Activated naive CD4-positive, alpha-beta T cell treated with anti-CD3 and anti-CD28 coated beads, Interleukin-2, amount 10 ng/mL, durations not matched to agents 7 days and 5 days (primary cell): ENCODE results near the gene TM9SF2.
"Not testable (repeated sequence)": the region's sequence is repeated elsewhere in the genome, so short reads cannot be mapped to it uniquely, and the experiment has no call there.

Source experiments
- CTCF ChIA-PET: fragments of 350-600 bp; sonication (Branson Sonifier 250); formaldehyde crosslinking; loops from one replicate; lab custom pipeline; 2021; ENCODE audit warnings: antibody characterized with exemption; lab: Charles Lee
- DNase-seq: peaks from one replicate; pipeline ENCODE4 v3.0.0-alpha.2; 2020
- H3K27ac Mint-ChIP-seq: one replicate; pipeline ENCODE4 v1.8.0; 2021; ENCODE audit warnings: mild to moderate bottlenecking, moderate library complexity, mixed read lengths
- H3K27me3 Mint-ChIP-seq: one replicate; pipeline ENCODE4 v1.8.0; 2021; ENCODE audit warnings: mild to moderate bottlenecking, mixed read lengths
- H3K36me3 Mint-ChIP-seq: one replicate; pipeline ENCODE4 v1.8.0; 2021; ENCODE audit warnings: mixed read lengths
- H3K4me1 Mint-ChIP-seq: one replicate; pipeline ENCODE4 v1.8.0; 2021; ENCODE audit warnings: mixed read lengths
- H3K4me3 Mint-ChIP-seq: one replicate; pipeline ENCODE4 v1.8.0; 2021; ENCODE audit warnings: mild to moderate bottlenecking, moderate library complexity, mixed read lengths
- H3K9me3 Mint-ChIP-seq: one replicate; pipeline ENCODE4 v1.8.0; 2021; ENCODE audit warnings: mixed read lengths

Gene TM9SF2, protein sequence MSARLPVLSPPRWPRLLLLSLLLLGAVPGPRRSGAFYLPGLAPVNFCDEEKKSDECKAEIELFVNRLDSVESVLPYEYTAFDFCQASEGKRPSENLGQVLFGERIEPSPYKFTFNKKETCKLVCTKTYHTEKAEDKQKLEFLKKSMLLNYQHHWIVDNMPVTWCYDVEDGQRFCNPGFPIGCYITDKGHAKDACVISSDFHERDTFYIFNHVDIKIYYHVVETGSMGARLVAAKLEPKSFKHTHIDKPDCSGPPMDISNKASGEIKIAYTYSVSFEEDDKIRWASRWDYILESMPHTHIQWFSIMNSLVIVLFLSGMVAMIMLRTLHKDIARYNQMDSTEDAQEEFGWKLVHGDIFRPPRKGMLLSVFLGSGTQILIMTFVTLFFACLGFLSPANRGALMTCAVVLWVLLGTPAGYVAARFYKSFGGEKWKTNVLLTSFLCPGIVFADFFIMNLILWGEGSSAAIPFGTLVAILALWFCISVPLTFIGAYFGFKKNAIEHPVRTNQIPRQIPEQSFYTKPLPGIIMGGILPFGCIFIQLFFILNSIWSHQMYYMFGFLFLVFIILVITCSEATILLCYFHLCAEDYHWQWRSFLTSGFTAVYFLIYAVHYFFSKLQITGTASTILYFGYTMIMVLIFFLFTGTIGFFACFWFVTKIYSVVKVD

GRCh38 chr13:99501184-99501847, at the start of gene TM9SF2:
TM9SF2 (plus strand) TSS chr13:99501472; CDS start chr13:99501607, 135 bp downstream.
- H3K9me3 Mint-ChIP-seq = peaks cover 5% of the 10 kb centered on the region
- H3K4me1 Mint-ChIP-seq = peaks cover 86% of the 10 kb centered on the region
- H3K27me3 Mint-ChIP-seq = peaks cover 5% of the 10 kb centered on the region
- CTCF ChIA-PET = interaction anchor here (0.7 to 6.5 kb wide), 6 partner anchors 12 to 1628 kb away, joined by 3 to 39 read pairs (median 4); no protein-coding TSS in a partner anchor
- H3K27ac Mint-ChIP-seq = peak within 1 kb of the TSS; percentile 97
- DNase-seq = peak; percentile 98
- peaks cover 29% of the 10 kb centered on the region for H3K36me3 Mint-ChIP-seq
- peak within 1 kb of the TSS; percentile 93 for H3K4me3 Mint-ChIP-seq

DNA sequence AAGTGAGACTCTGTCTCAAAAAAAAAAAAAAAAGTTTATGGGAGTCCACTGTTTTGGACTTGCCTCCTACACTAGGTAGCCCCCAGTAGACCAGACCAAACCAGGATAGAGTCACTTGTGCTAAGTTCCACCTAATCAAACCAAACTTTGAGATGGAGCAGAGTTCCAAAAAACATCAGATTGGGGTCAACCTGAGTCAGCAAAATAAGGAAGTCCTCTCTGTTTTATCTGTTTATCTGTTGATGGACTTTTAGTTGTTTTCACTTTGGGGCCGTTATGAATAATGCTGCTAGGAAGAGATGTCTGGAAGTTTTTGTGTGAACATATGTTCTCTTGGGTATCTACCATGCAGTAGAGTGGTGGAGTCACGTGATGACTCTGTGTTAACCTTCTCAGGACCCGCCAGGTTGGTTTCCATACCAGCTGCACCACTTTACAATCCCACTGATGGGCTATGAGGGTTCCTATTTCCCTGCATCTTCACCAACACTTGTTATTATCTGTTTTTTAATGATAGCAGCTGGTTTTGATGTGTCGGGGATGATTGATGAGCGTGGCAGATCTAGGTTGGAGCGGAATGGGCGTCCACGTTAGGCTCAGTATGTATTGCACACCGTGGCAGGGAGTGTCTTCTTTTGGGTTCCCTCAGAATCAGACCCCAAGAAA, 46.6 kb upstream of the TM9SF2 start:
- peaks cover 11% of the 10 kb centered on the region for H3K27me3 Mint-ChIP-seq
- no peaks in the 10 kb centered on the region for H3K4me1 Mint-ChIP-seq
- no peak for DNase-seq
- no peak overlapping the region for H3K27ac Mint-ChIP-seq
- CTCF ChIA-PET = no interaction called here
- peaks cover 7% of the 10 kb centered on the region for H3K9me3 Mint-ChIP-seq
- H3K4me3 Mint-ChIP-seq = no peak overlapping the region
- H3K36me3 Mint-ChIP-seq = no peaks in the 10 kb centered on the region

GRCh38 chr13:99459099-99459850, 42.0 kb upstream of the TM9SF2 start:
- peaks cover 18% of the 10 kb centered on the region for H3K4me1 Mint-ChIP-seq
- no peaks in the 10 kb centered on the region for H3K27me3 Mint-ChIP-seq
- H3K9me3 Mint-ChIP-seq = peaks cover 9% of the 10 kb centered on the region
- no peak overlapping the region for H3K4me3 Mint-ChIP-seq
- H3K27ac Mint-ChIP-seq = no peak overlapping the region
- no peak for DNase-seq
- CTCF ChIA-PET = interaction anchor here (0.6 to 0.7 kb wide), 2 partner anchors 25 to 169 kb away, joined by 3 to 4 read pairs; no protein-coding TSS in a partner anchor
- no peaks in the 10 kb centered on the region for H3K36me3 Mint-ChIP-seq

DNA sequence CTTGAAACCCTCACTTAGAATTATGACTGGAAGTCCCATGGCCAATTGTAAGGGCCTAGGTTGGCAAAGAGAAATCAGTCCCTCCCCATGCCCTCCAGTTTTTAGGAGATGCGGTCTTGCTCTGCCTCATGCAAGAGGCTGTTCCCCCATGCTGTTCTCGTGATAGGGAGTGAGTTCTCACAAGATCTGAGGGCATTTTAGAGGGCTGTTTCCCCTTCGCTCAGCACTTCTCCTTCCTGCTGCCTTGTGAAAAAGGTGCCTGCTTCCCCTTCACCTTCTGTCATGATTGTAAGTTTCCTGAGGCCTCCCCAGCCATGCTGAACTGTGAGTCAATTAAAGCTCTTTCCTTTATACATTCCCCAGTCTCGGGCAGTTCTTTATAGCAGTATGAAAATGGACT, 40.5 kb upstream of the TM9SF2 start:
- Mint-ChIP-seq H3K4me1 (peaks cover 31% of the 10 kb centered on the region), H3K27ac (peak overlapping the region; percentile 1)
- H3K36me3 Mint-ChIP-seq, H3K9me3 Mint-ChIP-seq, CTCF ChIA-PET, DNase-seq, H3K27me3 Mint-ChIP-seq, H3K4me3 Mint-ChIP-seq: not testable (repeated sequence)

DNA sequence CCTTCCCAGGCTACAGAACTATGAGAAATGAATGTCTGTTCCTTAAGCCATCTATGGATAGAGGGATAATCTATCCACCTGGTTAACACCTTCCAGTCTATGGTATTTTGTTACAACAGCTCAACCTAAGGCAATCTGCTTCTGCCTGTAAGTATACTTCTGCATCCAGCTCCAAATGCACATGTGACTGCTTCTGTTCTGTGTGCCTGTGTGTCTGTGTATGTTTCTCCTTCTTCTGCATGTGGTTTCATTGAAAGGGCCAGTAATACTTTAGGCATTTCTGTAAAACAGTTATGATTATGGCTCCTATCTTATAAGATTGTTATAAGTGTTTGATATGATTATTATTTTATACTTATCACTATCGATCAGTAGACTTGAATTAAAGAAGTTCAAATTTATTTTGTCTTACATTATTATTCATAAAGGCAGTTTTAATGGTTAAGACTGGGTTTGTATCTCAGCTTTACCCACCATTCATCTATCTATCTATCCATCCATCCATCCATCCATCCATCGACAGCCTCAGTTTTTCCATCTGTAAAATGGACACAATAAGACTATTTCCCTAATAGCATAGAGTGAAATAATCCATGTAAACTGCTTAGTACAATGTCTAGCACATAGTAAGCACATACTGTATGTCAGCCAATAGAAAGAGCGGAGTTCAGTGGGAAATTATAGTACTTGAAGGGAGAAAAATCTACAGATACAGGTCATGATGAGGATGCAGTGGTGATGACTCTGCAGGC, 37.5 kb upstream of the TM9SF2 start:
- CTCF ChIA-PET = interaction anchor here (0.6 to 1.8 kb wide), 2 partner anchors 24 to 77 kb away, joined by 3 read pairs; no protein-coding TSS in a partner anchor
- no peaks in the 10 kb centered on the region for H3K27me3 Mint-ChIP-seq
- H3K4me3 Mint-ChIP-seq = no peak overlapping the region
- DNase-seq = no peak
- peaks cover 34% of the 10 kb centered on the region for H3K4me1 Mint-ChIP-seq
- H3K36me3 Mint-ChIP-seq = peaks cover 8% of the 10 kb centered on the region
- peaks cover 2% of the 10 kb centered on the region for H3K9me3 Mint-ChIP-seq
- peak overlapping the region; percentile 94 for H3K27ac Mint-ChIP-seq

DNA sequence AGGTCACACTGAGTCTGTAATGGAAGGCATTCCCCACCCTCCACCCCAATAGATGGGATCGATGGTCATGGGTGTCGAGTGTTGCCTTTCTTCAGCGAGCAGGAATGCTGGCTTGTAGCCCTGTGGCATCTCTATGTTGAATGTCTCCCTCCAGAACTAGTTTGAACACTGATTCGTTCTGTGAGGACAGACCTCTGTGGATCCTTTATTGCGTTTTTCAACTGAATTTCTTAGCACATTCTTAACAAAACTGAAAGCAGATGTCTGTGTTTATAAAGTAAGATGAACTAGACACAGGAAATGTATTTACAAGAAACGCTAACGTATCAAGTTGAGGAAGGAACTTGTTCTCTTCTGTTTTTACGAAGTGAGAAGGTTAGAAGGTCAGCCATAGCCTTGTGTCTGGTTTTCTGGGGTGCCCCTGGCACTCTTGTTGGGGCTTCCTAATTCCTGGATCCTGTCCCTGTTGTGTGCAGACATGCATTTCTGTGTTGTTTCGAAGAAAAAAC, 36.8 kb upstream of the TM9SF2 start:
- Mint-ChIP-seq H3K36me3 (peaks cover 9% of the 10 kb centered on the region), H3K27ac (peak overlapping the region; percentile 94), H3K9me3 (peaks cover 2% of the 10 kb centered on the region), H3K27me3 (no peaks in the 10 kb centered on the region), H3K4me1 (peaks cover 34% of the 10 kb centered on the region), H3K4me3 (peak overlapping the region; percentile 11)
- CTCF ChIA-PET = interaction anchor here (0.6 kb wide), 1 partner anchor 78 kb away, joined by 3 read pairs; no protein-coding TSS in a partner anchor
- DNase-seq = no peak

DNA sequence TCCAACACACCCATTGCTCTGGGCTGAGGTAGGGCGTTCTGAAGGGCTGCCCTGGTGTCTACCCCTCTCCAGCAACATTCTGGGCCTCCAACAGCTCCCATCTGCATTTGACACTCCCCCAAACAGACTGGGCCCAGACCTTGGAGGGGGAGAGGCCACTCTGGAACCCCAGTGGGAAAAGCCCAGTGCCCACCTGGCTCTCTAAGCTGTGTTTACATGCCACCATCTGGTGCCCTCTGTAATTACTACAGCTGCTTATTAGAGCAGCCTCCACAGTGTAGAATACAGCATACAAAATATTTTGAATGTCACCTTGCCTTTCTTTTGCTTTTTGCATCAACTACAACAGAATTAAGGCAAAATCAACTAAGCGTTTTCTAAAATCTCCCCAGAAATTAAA, 35.8 kb upstream of the TM9SF2 start:
- CTCF ChIA-PET = interaction anchor here (1.8 to 2.3 kb wide), 2 partner anchors 10 to 29 kb away, joined by 4 to 7 read pairs; no protein-coding TSS in a partner anchor
- Mint-ChIP-seq H3K9me3 (peaks cover 2% of the 10 kb centered on the region), H3K27me3 (peaks cover 9% of the 10 kb centered on the region), H3K27ac (peak overlapping the region; percentile 94), H3K36me3 (peaks cover 9% of the 10 kb centered on the region), H3K4me3 (no peak overlapping the region), H3K4me1 (peaks cover 34% of the 10 kb centered on the region)
- DNase-seq = no peak

- Mint-ChIP-seq H3K36me3 (peaks cover 12% of the 10 kb centered on the region), H3K4me1 (peaks cover 28% of the 10 kb centered on the region), H3K9me3 (peaks cover under 1% of the 10 kb centered on the region), H3K4me3 (no peak overlapping the region), H3K27me3 (peaks cover 18% of the 10 kb centered on the region), H3K27ac (no peak overlapping the region)
- no peak for DNase-seq
- CTCF ChIA-PET = interaction anchor here (1.4 to 2.0 kb wide), 2 partner anchors 16 to 19 kb away, joined by 4 to 6 read pairs; no protein-coding TSS in a partner anchor
These were observed 33.5 kb upstream of the TM9SF2 start for GRCh38 chr13:99467764-99468163.

GRCh38 chr13:99469041-99469440, 32.2 kb upstream of the TM9SF2 start:
- CTCF ChIA-PET = no interaction called here
- peaks cover 12% of the 10 kb centered on the region for H3K36me3 Mint-ChIP-seq
- H3K4me3 Mint-ChIP-seq = no peak overlapping the region
- no peak overlapping the region for H3K27ac Mint-ChIP-seq
- peaks cover 23% of the 10 kb centered on the region for H3K4me1 Mint-ChIP-seq
- DNase-seq = no peak
- no peaks in the 10 kb centered on the region for H3K9me3 Mint-ChIP-seq
- peaks cover 18% of the 10 kb centered on the region for H3K27me3 Mint-ChIP-seq

- H3K36me3 Mint-ChIP-seq = peaks cover 12% of the 10 kb centered on the region
- H3K4me1 Mint-ChIP-seq = peaks cover 13% of the 10 kb centered on the region
- CTCF ChIA-PET = no interaction called here
- no peak overlapping the region for H3K27ac Mint-ChIP-seq
- H3K4me3 Mint-ChIP-seq = no peak overlapping the region
- no peaks in the 10 kb centered on the region for H3K9me3 Mint-ChIP-seq
- peaks cover 18% of the 10 kb centered on the region for H3K27me3 Mint-ChIP-seq
- no peak for DNase-seq
These were observed 31.2 kb upstream of the TM9SF2 start for GRCh38 chr13:99470027-99470426.

- CTCF ChIA-PET = no interaction called here
- no peak for DNase-seq
These were observed 29.8 kb upstream of the TM9SF2 start for GRCh38 chr13:99471221-99472121.

DNA sequence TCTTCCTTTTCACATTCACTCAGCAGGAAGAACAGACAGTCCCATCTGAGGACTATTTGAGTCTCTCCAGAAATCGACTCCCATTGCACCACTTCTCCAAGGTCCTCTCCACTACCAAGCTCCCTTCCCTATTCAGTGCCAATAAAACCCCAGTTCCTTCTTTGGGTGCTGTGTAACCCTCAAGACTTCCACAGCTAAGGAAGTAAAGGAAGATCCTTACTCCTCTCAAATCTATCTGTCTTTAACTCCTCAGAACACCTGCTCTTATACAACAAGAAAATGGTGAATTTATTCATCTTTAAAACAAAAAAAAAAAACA, 29.2 kb upstream of the TM9SF2 start:
- CTCF ChIA-PET = no interaction called here
- no peak for DNase-seq
- H3K27ac Mint-ChIP-seq = no peak overlapping the region
- H3K9me3 Mint-ChIP-seq = no peaks in the 10 kb centered on the region
- H3K4me3 Mint-ChIP-seq = no peak overlapping the region
- H3K36me3 Mint-ChIP-seq = peaks cover 8% of the 10 kb centered on the region
- H3K27me3 Mint-ChIP-seq = peaks cover 18% of the 10 kb centered on the region
- peaks cover 8% of the 10 kb centered on the region for H3K4me1 Mint-ChIP-seq

More at GRCh38 chr13:99471221-99472121, 29.8 kb upstream of the TM9SF2 start:
- Mint-ChIP-seq H3K4me3 (no peak overlapping the region), H3K36me3 (peaks cover 8% of the 10 kb centered on the region), H3K4me1 (peaks cover 6% of the 10 kb centered on the region), H3K27me3 (peaks cover 18% of the 10 kb centered on the region), H3K9me3 (no peaks in the 10 kb centered on the region), H3K27ac (no peak overlapping the region)
